OCI-LY1 (cell line): ENCODE measurements around the gene YAP1.

Experiments used
- H2AFZ ChIP-seq: fragments of 200-600 bp; sonication (generic), shearing (Covaris generic); 2 replicates; pipeline ENCODE4 v1.6.0; 2014; ENCODE audit warnings: antibody characterized with exemption, mild to moderate bottlenecking, low read length
- H3F3A ChIP-seq: fragments of 200-600 bp; sonication (generic), shearing (Covaris generic); 2 replicates; pipeline ENCODE4 v1.6.0; 2014; ENCODE audit warnings: mild to moderate bottlenecking, antibody characterized with exemption, low read length, moderate library complexity; ENCODE audit not compliant: insufficient read depth
- H3K27ac ChIP-seq: fragments of 200-600 bp; sonication (generic); 2 replicates; pipeline ENCODE4 v1.5.1; 2014; ENCODE audit warnings: low read length, mixed run types, mild to moderate bottlenecking, low read depth; ENCODE audit not compliant: poor library complexity, severe bottlenecking
- H3K27me3 ChIP-seq: fragments of 200-600 bp; sonication (generic); 2 replicates; pipeline ENCODE4 v1.6.0; 2014; ENCODE audit warnings: antibody characterized with exemption, mild to moderate bottlenecking, low read length, moderate library complexity; ENCODE audit not compliant: insufficient read depth
- H3K36me3 ChIP-seq: fragments of 200-600 bp; sonication (generic); 2 replicates; pipeline ENCODE4 v1.6.1; 2014; ENCODE audit warnings: mild to moderate bottlenecking, antibody characterized with exemption, low read length, moderate library complexity, mixed read lengths; ENCODE audit not compliant: insufficient read depth
- H3K4me1 ChIP-seq: fragments of 200-600 bp; sonication (generic); 2 replicates; pipeline ENCODE4 v1.5.1; 2014; ENCODE audit warnings: mild to moderate bottlenecking, low read length, moderate library complexity; ENCODE audit not compliant: insufficient read depth, severe bottlenecking
- H3K4me2 ChIP-seq: fragments of 200-600 bp; sonication (generic), shearing (Covaris generic); 2 replicates; pipeline ENCODE4 v1.6.1; 2014; ENCODE audit warnings: low read length
- H3K4me3 ChIP-seq: fragments of 200-600 bp; sonication (generic); 2 replicates; pipeline ENCODE4 v1.5.1; 2014; ENCODE audit warnings: low read length, low read depth, mild to moderate bottlenecking, mixed read lengths; ENCODE audit not compliant: poor library complexity, severe bottlenecking
- H3K79me2 ChIP-seq: fragments of 200-600 bp; shearing (Covaris generic); 2 replicates; pipeline ENCODE4 v1.6.1; 2016; ENCODE audit warnings: mixed run types, low read length, mixed read lengths; ENCODE audit not compliant: insufficient read depth
- H3K9ac ChIP-seq: fragments of 200-600 bp; sonication (generic), shearing (Covaris generic); 2 replicates; pipeline ENCODE4 v1.6.1; 2014; ENCODE audit warnings: mild to moderate bottlenecking, low read length, mixed read lengths
- H3K9me2 ChIP-seq: fragments of 200-600 bp; sonication (generic), shearing (Covaris generic); 2 replicates; pipeline ENCODE4 v1.6.1; 2014; ENCODE audit warnings: low read depth, mild to moderate bottlenecking, low read length, mixed read lengths
- H3K9me3 ChIP-seq: fragments of 200-600 bp; shearing (Covaris generic); 2 replicates; pipeline ENCODE4 v1.6.1; 2014; ENCODE audit warnings: low read length, mixed read lengths
- H4K20me1 ChIP-seq: fragments of 200-600 bp; sonication (generic), shearing (Covaris generic); 2 replicates; pipeline ENCODE4 v1.6.0; 2016; ENCODE audit warnings: mild to moderate bottlenecking, low read length; ENCODE audit not compliant: insufficient read depth
- CTCF ChIP-seq: fragments of 200-600 bp; sonication (generic), shearing (Covaris generic); IDR thresholded peaks from 2 replicates; pipeline ENCODE4 v1.5.1; 2017; ENCODE audit warnings: mild to moderate bottlenecking, antibody characterized with exemption, low read length, moderate library complexity, mixed read lengths
- EZH2 ChIP-seq: fragments of 200-600 bp; sonication (generic), shearing (Covaris generic); IDR thresholded peaks from 2 replicates; pipeline ENCODE4 v1.8.0; 2017; ENCODE audit warnings: borderline replicate concordance, mixed run types, mild to moderate bottlenecking, antibody characterized with exemption, low read length, moderate library complexity, mixed read lengths

YAP1 gene

GRCh38 chr11:102196351-102196750 lies 86.1 kb downstream of the YAP1 start:
- Histone ChIP-seq H3K36me3 (no peaks in the 10 kb centered on the region), H3F3A (no peaks in the 10 kb centered on the region)
- no peak for TF ChIP-seq CTCF
- no peak for TF ChIP-seq EZH2

GRCh38 chr11:102196816-102197215 lies 86.6 kb downstream of the YAP1 start:
- H3K9me3 ChIP-seq = no peaks in the 10 kb centered on the region
- H3K27me3 ChIP-seq = no peaks in the 10 kb centered on the region
- no peaks in the 10 kb centered on the region for H3K79me2 ChIP-seq
- H3K4me3 ChIP-seq = no peak overlapping the region
- no peaks in the 10 kb centered on the region for H3K4me1 ChIP-seq
- no peaks in the 10 kb centered on the region for H3K36me3 ChIP-seq
- no peak overlapping the region for H3K9ac ChIP-seq
- TF ChIP-seq CTCF (no peak), EZH2 (no peak)
- no peak overlapping the region for H2AFZ ChIP-seq
- H4K20me1 ChIP-seq = no peaks in the 10 kb centered on the region
- H3F3A ChIP-seq = no peaks in the 10 kb centered on the region
- H3K27ac ChIP-seq = no peak overlapping the region
- H3K9me2 ChIP-seq = no peaks in the 10 kb centered on the region
- H3K4me2 ChIP-seq = no peak overlapping the region

More at GRCh38 chr11:102196351-102196750, 86.1 kb downstream of the YAP1 start:
- H3K4me1 ChIP-seq = no peaks in the 10 kb centered on the region
- H3K79me2 ChIP-seq = no peaks in the 10 kb centered on the region
- H2AFZ ChIP-seq = no peak overlapping the region
- no peaks in the 10 kb centered on the region for H3K9me3 ChIP-seq
- H3K4me2 ChIP-seq = no peak overlapping the region
- no peak overlapping the region for H3K9ac ChIP-seq
- no peaks in the 10 kb centered on the region for H4K20me1 ChIP-seq
- H3K27ac ChIP-seq = no peak overlapping the region
- no peaks in the 10 kb centered on the region for H3K9me2 ChIP-seq
- H3K27me3 ChIP-seq = no peaks in the 10 kb centered on the region
- H3K4me3 ChIP-seq = no peak overlapping the region

- no peak overlapping the region for H2AFZ ChIP-seq
- no peaks in the 10 kb centered on the region for H3K9me2 ChIP-seq
- no peaks in the 10 kb centered on the region for H3K36me3 ChIP-seq
- H3K4me2 ChIP-seq = no peak overlapping the region
- no peak for TF ChIP-seq CTCF
- no peak for TF ChIP-seq EZH2
- no peaks in the 10 kb centered on the region for H3F3A ChIP-seq
- H3K9me3 ChIP-seq = no peaks in the 10 kb centered on the region
- H3K9ac ChIP-seq = no peak overlapping the region
- H3K79me2 ChIP-seq = no peaks in the 10 kb centered on the region
- H4K20me1 ChIP-seq = no peaks in the 10 kb centered on the region
- H3K27me3 ChIP-seq = no peaks in the 10 kb centered on the region
- no peak overlapping the region for H3K4me3 ChIP-seq
- no peak overlapping the region for H3K27ac ChIP-seq
- H3K4me1 ChIP-seq = no peaks in the 10 kb centered on the region
Observed at GRCh38 chr11:102197670-102198139, 87.5 kb downstream of the YAP1 start.
